ENCODE measurements around the gene CDYL. TPM values are rescaled to one million over a fixed set of nuclear protein-coding genes. Genes with fewer than 3 reads are reported as not detected.

Gene CDYL, protein sequence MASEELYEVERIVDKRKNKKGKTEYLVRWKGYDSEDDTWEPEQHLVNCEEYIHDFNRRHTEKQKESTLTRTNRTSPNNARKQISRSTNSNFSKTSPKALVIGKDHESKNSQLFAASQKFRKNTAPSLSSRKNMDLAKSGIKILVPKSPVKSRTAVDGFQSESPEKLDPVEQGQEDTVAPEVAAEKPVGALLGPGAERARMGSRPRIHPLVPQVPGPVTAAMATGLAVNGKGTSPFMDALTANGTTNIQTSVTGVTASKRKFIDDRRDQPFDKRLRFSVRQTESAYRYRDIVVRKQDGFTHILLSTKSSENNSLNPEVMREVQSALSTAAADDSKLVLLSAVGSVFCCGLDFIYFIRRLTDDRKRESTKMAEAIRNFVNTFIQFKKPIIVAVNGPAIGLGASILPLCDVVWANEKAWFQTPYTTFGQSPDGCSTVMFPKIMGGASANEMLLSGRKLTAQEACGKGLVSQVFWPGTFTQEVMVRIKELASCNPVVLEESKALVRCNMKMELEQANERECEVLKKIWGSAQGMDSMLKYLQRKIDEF
- 210 and 215 TPM in 2 replicates for total RNA-seq

GRCh38 chr6:4776131-4776492 is at the start of gene CDYL:
Gene CDYL, plus strand, starts transcription at chr6:4776404. Its CDS starts 380 bp downstream, at chr6:4776784.

DNA sequence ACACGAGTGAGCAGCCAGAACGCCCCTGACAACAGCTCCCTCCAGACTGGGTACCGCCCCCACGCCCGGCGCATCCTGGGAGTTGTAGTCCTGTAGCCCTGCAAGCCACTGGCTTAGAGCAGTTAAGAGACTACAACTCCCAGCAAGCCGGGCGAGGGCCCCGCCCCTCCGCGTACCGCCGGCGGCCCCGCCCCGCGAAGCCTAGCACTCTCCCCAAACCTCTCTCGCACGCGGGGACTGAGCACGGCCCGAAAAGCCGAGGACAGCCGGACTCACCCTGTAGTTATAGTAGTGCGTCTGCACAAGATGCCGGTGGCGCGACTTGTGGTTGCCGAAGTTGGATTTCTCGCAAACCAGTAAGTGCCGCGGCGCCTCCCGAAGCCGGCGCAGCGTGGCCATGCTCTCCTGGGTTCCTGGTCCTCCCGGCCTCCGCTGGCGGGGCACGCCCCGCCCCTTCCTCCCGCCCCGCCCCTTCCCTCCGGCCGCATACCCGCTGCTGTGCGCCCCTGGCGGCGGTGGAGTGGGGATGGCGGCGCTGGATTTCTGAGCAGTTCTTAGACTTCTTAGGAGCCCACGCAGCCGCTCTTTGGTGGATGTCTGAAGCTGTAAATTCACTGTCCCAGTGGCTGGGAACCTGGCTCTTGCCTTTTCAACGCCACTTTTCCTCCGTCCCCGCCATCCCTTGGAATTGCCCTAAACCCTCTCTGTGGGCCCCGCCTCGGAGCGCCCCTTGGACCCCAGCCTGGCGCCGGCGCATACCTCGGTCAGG is 227.6 kb downstream of the CDYL start, which contains the start of gene RPP40:
Gene RPP40 (minus strand): TSS at position 434 of the 769 bp plus-strand sequence. CDS start 35 bp downstream, at position 399.

Other genes starting within 250 kb of the CDYL start
- gene RPP40, start 227.6 kb downstream of the CDYL start, total RNA-seq = 5.9 and 15.1 TPM in 2 replicates

Measured in placental epithelial cell (primary cell).